Nephron progenitor cell (in vitro differentiated cells): ENCODE measurements around the gene IL21R.
"Not testable (repeated sequence)": the region's sequence is repeated elsewhere in the genome, so short reads cannot be mapped to it uniquely, and the experiment has no call there.

ENCODE experiments used
- DNase-seq: peaks from one replicate; pipeline ENCODE4 v3.0.0; 2021
- H3K27ac Mint-ChIP-seq: 2 replicates; pipeline ENCODE4 v1.8.0; 2021; ENCODE audit warnings: mild to moderate bottlenecking, moderate library complexity, mixed read lengths
- H3K27me3 Mint-ChIP-seq: 2 replicates; pipeline ENCODE4 v1.8.0; 2021; ENCODE audit warnings: mild to moderate bottlenecking, low read depth, mixed read lengths; ENCODE audit not compliant: poor library complexity
- H3K36me3 Mint-ChIP-seq: 2 replicates; pipeline ENCODE4 v1.8.0; 2021; ENCODE audit warnings: low read depth, mixed read lengths
- H3K4me1 Mint-ChIP-seq: 2 replicates; pipeline ENCODE4 v1.8.0; 2021; ENCODE audit warnings: mixed read lengths
- H3K4me3 Mint-ChIP-seq: 2 replicates; pipeline ENCODE4 v1.8.0; 2021; ENCODE audit warnings: mild to moderate bottlenecking, moderate library complexity, mixed read lengths
- H3K9me3 Mint-ChIP-seq: 2 replicates; pipeline ENCODE4 v1.8.0; 2021; ENCODE audit warnings: mild to moderate bottlenecking, moderate library complexity, mixed read lengths
- TF ChIP-seq, protein P1 (sequence below): fragments of 200-600 bp; sonication (generic); IDR thresholded peaks from 2 replicates; pipeline ENCODE4 v1.5.0; 2021; ENCODE audit warnings: antibody characterized with exemption

Gene IL21R

DNA sequence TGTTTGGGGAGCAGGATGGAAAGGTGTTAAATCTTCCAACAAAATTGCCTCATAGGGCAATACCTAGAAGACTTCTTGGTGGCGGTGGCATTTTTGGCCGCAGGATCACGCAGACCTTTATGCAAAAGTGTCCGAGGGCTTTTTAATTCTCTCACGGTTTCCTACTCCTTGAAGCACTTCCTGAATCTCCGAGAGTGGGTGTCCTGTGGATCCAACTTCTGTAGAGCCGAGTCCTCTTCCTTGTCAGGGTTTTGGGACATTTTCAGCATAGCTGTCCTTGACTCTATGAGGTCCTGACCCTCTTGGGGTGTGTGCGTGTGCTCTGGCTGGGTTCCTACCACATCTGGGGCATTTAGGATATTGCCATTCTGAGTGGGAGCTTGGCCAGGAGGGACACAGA is 31.7 kb downstream of the IL21R start:
- no peak for DNase-seq
- TF ChIP-seq, protein P1, sequence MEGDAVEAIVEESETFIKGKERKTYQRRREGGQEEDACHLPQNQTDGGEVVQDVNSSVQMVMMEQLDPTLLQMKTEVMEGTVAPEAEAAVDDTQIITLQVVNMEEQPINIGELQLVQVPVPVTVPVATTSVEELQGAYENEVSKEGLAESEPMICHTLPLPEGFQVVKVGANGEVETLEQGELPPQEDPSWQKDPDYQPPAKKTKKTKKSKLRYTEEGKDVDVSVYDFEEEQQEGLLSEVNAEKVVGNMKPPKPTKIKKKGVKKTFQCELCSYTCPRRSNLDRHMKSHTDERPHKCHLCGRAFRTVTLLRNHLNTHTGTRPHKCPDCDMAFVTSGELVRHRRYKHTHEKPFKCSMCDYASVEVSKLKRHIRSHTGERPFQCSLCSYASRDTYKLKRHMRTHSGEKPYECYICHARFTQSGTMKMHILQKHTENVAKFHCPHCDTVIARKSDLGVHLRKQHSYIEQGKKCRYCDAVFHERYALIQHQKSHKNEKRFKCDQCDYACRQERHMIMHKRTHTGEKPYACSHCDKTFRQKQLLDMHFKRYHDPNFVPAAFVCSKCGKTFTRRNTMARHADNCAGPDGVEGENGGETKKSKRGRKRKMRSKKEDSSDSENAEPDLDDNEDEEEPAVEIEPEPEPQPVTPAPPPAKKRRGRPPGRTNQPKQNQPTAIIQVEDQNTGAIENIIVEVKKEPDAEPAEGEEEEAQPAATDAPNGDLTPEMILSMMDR: no peak
- no peaks in the 10 kb centered on the region for H3K36me3 Mint-ChIP-seq
- H3K9me3 Mint-ChIP-seq: no peaks in the 10 kb centered on the region
- H3K4me1 Mint-ChIP-seq: peaks cover 25% of the 10 kb centered on the region
- peaks cover 7% of the 10 kb centered on the region for H3K27me3 Mint-ChIP-seq
- H3K4me3 Mint-ChIP-seq: no peak overlapping the region
- H3K27ac Mint-ChIP-seq: peak overlapping the region; percentile 88

DNA sequence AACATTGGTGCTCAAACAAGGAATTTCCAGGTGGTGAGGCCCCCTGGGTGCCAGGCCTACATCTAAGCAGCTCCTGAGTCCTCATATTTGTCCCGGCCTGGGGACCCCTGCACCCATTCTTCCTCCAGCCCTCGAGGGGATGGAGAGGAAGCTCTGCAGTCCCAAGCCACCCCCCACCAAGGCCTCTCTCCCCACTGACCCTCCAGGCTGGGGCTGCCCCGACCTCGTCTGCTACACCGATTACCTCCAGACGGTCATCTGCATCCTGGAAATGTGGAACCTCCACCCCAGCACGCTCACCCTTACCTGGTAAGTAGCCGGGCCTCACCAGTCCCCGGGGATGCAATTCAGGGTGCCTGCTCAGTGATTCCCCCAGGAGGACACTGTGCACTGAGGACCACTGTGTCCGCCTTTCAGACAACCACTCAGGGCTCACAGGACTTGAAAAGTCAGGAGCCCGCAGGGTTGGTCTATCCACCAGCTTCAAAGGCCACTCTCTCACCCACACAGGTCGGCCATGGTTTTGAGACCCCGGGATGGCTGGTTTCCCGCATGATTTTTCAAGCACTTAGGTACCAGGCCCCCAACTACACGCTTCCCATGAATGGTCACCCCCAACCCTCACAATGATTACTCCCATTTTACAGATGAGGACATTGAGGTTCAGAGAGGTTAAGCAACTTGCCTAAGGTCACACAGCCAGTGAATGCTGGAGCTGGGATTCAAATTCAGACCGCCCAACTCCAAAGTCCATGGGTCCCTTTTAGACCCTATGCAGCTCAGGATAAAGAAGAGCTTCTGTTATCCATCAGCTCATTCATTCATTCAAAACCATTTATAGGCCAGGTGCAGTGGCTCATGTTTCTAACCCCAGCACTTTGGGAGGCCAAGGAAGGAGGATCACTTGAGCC is 32.4 kb downstream of the IL21R start:
- H3K27ac Mint-ChIP-seq: no peak overlapping the region
- TF ChIP-seq, protein P1: no peak
- no peaks in the 10 kb centered on the region for H3K9me3 Mint-ChIP-seq
- no peak overlapping the region for H3K4me3 Mint-ChIP-seq
- H3K4me1 Mint-ChIP-seq: peaks cover 29% of the 10 kb centered on the region
- no peak for DNase-seq
- no peaks in the 10 kb centered on the region for H3K36me3 Mint-ChIP-seq
- H3K27me3 Mint-ChIP-seq: peaks cover 7% of the 10 kb centered on the region

GRCh38 chr16:27435146-27435545 is 33.2 kb downstream of the IL21R start:
- H3K9me3 Mint-ChIP-seq, H3K27me3 Mint-ChIP-seq, H3K27ac Mint-ChIP-seq, DNase-seq, H3K4me3 Mint-ChIP-seq, H3K36me3 Mint-ChIP-seq: not testable (repeated sequence)
- H3K4me1 Mint-ChIP-seq: peaks cover 30% of the 10 kb centered on the region

DNA sequence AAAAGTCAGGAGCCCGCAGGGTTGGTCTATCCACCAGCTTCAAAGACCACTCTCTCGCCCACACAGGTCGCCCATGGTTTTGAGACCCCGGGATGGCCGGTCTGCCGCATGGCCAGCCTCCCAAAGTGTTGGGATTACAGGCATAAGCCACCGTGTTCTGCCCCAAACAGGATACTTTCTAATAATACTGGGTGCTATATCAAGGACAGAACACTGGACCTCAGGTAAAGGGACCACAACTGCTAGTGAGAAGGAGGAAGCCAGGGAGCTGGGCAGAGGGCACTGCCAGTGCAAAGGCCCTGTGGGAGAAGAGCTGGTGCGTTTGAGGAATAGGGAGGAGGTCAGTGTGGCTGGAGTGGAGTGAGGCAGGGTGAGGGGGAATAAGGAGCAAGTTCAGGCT is 34.1 kb downstream of the IL21R start:
- no peak overlapping the region for H3K4me3 Mint-ChIP-seq
- H3K27me3 Mint-ChIP-seq: peaks cover 7% of the 10 kb centered on the region
- DNase-seq: no peak
- TF ChIP-seq, protein P1: no peak
- peaks cover 25% of the 10 kb centered on the region for H3K4me1 Mint-ChIP-seq
- no peaks in the 10 kb centered on the region for H3K9me3 Mint-ChIP-seq
- no peaks in the 10 kb centered on the region for H3K36me3 Mint-ChIP-seq
- H3K27ac Mint-ChIP-seq: peak overlapping the region; percentile 60

- H3K4me1 Mint-ChIP-seq: peaks cover 24% of the 10 kb centered on the region
- H3K9me3 Mint-ChIP-seq: no peaks in the 10 kb centered on the region
- no peak for DNase-seq
Measured at GRCh38 chr16:27436921-27437650, 35.1 kb downstream of the IL21R start.

DNA sequence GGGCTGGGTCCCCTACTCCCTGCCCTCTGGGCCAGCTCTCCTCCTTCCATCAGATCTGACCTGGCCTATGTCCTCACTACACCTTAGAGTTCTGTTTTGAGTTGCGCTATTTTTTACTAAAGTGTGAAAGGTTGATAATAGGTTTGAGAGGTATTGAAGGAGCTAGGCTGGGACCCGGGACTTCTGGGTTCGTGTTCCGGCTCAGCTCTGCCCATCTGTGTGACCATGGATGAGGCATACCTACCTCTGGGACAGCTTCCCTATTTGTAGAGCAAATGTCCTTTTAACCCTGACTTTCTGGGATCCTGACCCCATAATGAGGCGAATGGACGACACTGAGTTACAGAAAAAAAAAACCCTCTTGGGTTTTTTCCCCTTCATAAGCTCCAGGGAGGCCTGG is 36.0 kb downstream of the IL21R start:
- no peaks in the 10 kb centered on the region for H3K9me3 Mint-ChIP-seq
- no peak overlapping the region for H3K4me3 Mint-ChIP-seq
- H3K27ac Mint-ChIP-seq: no peak overlapping the region
- TF ChIP-seq, protein P1: no peak
- no peaks in the 10 kb centered on the region for H3K36me3 Mint-ChIP-seq
- H3K27me3 Mint-ChIP-seq: peaks cover 3% of the 10 kb centered on the region
- peaks cover 15% of the 10 kb centered on the region for H3K4me1 Mint-ChIP-seq
- DNase-seq: no peak

More at GRCh38 chr16:27436921-27437650, 35.1 kb downstream of the IL21R start:
- H3K27ac Mint-ChIP-seq: no peak overlapping the region
- TF ChIP-seq, protein P1: no peak
- peaks cover 4% of the 10 kb centered on the region for H3K27me3 Mint-ChIP-seq
- no peaks in the 10 kb centered on the region for H3K36me3 Mint-ChIP-seq
- H3K4me3 Mint-ChIP-seq: no peak overlapping the region
